Activated CD4-positive, alpha-beta T cell treated with anti-CD3 and anti-CD28 coated beads, Interleukin-2, amount 50 U/mL, for 4 hours (primary cell): ENCODE data around the gene SH2B3.
"Not testable (repeated sequence)": the region's sequence is repeated elsewhere in the genome, so short reads cannot be mapped to it uniquely, and the experiment has no call there.

ENCODE experiments used
- DNase-seq, 2 experiments: peaks; one replicate each; pipeline ENCODE4 v3.0.0-alpha.2; 2020

SH2B3 gene

GRCh38 chr12:111445726-111446581, 40.2 kb downstream of the SH2B3 start:
- DNase-seq, result no peak

- no peak for DNase-seq
Observed at GRCh38 chr12:111446631-111447570, 41.2 kb downstream of the SH2B3 start.

GRCh38 chr12:111447571-111448265, 42.0 kb downstream of the SH2B3 start:
- DNase-seq, result no peak

GRCh38 chr12:111448266-111448830, 42.6 kb downstream of the SH2B3 start:
- no peak for DNase-seq

GRCh38 chr12:111448846-111449790, 43.4 kb downstream of the SH2B3 start:
- no peak for DNase-seq

- no peak for DNase-seq
Observed at GRCh38 chr12:111450676-111451075, 45.0 kb downstream of the SH2B3 start.

- DNase-seq, result no peak
Observed at GRCh38 chr12:111451232-111451631, 45.5 kb downstream of the SH2B3 start.

- no peak for DNase-seq
Observed at GRCh38 chr12:111451649-111452129, 46.0 kb downstream of the SH2B3 start.

GRCh38 chr12:111453071-111453989, 47.6 kb downstream of the SH2B3 start:
- no peak for DNase-seq

- DNase-seq, result no peak
Observed at GRCh38 chr12:111454311-111454710, 48.6 kb downstream of the SH2B3 start.

- no peak for DNase-seq
Observed at GRCh38 chr12:111454716-111455447, 49.2 kb downstream of the SH2B3 start.

- no peak for DNase-seq
Observed at GRCh38 chr12:111455448-111456320, 50.0 kb downstream of the SH2B3 start.

- no peak for DNase-seq
Observed at GRCh38 chr12:111457071-111457470, 51.3 kb downstream of the SH2B3 start.

- DNase-seq, result no peak
Observed at GRCh38 chr12:111457577-111457976, 51.9 kb downstream of the SH2B3 start.

- DNase-seq, result no peak
Observed at GRCh38 chr12:111458546-111459172, 52.9 kb downstream of the SH2B3 start.

GRCh38 chr12:111460111-111460510, 54.4 kb downstream of the SH2B3 start:
- DNase-seq, result not testable (repeated sequence)

GRCh38 chr12:111462210-111462769, 56.6 kb downstream of the SH2B3 start:
- DNase-seq, result no peak
